Measurements from ENCODE around the gene ARHGAP4. TPM values are rescaled to one million over a fixed set of nuclear protein-coding genes. Genes with fewer than 3 reads are reported as not detected.

The ARHGAP4 gene
- 37.3 TPM for total RNA-seq

DNA sequence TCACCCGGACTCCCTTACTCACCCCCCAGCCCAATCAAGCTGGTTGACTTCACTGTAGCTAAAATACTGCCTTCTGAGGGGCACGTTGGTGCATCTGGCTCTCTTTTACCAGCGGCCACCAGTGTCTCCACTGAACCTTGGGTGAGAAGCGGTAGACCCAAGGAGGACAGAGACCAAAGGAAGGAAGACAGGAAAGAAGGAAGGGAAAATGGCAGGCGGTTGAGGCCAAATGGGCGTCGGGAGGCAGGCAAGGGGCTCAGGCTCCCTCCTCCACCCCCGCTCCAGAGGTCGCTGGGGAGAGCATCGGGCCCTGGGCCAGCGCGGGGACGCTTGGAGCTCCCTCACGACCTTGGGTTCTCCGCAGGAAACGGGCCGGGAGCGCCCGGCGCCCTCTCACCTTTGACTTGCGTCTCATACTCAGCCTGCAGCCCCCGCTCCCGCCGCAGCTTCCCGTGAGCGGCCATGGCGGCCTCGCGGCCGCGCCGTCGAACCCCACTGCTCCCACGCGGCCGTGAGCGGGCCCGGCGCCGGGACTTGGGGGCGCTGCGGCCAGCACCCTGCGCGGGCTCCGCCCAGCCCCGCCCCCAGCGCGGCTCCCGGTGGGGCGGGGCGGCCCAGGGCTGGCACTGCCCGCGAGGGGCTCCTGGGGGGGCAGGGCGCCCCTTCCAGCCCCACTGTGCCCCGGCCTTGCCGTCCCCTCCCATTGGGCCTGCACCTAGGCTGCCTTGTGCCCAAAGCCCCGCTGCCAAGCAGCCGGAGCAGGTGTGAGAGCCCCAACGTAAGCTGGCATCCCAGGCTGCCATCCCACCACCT lies at the start of gene ARHGAP4:
Gene ARHGAP4 (minus strand): TSS at position 526 of the 813 bp plus-strand sequence. CDS start 62 bp downstream, at position 464.

DNA sequence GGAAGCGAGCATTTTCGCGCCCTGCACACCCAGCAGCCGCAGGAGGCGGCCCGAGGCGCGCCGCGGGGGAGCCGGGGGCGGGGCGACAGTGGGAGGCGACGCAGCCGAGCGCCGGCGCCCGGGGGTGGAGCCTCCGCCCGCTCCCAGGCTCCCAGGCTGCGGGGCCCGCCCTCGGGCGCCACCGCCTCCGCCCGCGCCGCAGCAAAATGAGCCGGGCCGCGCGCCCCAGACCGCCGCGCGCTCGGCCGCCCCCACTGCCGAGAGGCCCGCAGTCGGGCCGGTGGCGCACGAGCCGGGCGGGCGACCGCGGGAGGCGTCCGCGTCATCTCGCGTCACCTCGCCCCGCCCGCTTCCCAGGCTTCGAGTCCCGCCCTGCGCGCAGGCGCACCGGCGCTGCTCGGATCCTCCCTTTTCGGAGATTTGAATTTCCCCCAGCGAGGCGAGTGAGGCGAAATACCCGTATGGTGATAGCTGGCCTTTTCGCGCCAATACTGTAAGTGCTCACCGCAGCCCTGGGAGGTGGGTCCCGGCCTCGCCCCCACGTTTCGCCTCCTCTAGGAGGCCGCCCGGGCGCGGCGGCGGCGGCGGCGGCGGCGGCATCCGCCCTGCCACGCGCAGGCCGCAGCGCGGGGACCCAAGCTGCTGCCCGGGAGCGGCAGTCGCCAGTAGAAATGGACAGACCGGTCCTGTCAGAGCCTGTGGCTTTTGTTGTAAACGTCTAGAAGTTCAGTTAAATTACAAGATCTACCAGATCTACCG lies 46.5 kb upstream of the ARHGAP4 start, which contains the start of gene TMEM187:
Gene TMEM187 (plus strand): TSS at position 387 of the 759 bp plus-strand sequence. CDS start 9,309 bp downstream, outside the sequence.

DNA sequence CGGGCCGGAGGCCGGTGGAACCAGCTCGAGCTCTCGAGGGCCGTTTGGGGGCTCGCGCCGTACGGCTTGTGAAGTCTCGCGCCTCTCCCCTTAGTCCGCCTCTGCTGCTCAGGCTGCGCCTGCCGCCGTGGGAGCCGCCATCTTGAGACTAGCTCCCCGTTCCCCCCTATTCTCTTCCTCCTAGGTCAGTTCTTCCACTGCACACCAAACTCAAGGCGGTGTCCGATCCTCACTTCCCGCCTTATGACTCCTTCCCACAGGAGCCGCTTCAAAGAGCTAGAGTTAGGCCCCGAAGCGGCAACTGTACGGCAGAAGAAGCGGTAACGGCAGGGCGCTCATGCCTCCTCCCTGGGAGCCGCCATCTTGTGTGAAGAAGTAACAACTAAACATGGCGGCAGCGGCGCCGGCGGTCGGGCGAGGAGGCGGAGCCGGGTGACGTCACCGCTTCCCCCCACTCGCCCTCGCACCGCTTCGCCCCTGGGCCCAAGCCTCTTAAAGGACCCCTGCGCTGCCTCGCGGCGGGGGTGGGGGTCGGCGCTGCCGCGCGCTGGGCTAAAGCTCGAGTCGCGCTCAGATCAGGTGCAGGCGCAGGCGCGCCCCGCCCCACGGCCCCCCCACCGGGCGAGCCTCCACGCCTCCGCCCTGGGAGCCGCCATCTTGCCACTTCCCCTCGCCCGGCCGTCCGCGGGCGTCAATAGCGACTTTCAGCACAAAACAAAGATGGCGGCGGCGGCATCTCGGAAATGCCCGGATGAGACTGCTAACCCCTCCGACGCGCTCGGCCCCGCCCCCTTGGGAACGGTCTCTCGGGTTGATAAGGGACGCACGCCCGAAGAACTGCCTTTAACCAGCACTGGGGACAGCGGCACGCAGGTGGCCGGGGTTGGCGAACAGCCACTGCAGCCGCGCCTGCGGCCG lies 45.6 kb upstream of the ARHGAP4 start, which contains the start of gene HCFC1:
Gene HCFC1 (minus strand): TSS at position 369 of the 918 bp plus-strand sequence. CDS start 978 bp downstream, outside the sequence.

DNA sequence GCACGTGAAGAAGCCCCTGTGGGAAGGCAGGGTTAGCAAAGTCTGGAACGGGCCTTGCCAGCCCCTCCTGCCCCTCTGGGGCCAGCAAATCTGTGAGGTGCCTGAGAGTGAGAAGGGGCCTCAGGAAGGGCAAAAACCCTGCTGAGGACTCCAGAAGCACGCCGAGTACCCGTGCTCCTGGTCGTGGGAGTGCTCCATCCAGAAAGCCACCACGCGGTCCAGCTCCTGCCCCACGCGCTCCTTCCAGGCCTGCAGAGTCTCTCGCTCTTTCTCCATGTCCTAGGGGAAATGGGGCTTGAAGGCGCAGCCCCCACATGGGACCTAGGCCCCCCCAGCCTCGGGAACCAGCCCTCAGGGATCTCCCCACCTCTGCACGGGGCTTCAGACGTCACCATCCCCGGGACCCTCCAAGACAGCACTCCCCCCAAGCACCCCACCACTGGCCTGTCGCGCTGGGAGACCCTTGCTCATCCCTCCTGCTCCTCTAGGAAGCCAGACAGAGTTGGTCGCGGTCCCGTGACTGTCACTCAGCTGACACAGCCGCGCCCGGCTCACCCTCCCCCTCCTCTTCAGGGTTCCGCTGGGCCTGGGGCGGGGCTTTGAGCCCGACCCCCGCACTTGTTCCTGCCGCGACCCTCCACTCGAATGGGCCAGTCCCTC lies 18.2 kb upstream of the ARHGAP4 start, which contains the start of gene RENBP:
Gene RENBP (minus strand): TSS at position 504 of the 660 bp plus-strand sequence. CDS start 33 bp downstream, at position 471.

DNA sequence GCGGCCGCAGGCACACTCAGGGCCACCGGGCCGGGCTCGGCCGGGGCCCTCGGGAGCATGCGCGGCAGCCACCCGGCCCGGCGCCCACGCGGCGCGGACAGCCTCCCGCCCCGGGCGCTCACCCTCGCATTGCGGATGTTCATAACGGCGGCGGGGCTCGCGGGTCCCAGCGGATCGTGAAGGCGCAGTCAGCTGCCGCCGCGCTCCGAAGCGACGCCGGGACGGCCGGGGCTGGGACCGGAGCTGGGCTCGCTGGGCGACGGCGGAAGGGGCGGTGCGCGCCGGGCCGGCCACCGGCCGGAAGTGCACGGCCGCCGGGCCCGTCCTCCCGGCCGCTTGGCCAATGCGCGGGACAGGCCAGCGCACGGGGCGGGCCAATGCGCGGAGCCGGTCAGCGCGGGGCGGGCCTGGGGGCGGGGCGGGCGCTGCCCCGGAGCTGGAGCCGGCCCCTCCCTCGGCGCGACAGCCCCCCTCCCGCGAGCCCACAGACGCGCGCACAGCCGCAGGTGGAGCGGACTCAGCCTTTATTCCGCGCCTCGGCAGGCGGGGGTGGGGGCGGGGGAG lies 8.8 kb upstream of the ARHGAP4 start, which contains the start of gene NAA10:
Gene NAA10 (minus strand): TSS at position 276 of the 564 bp plus-strand sequence. CDS start 133 bp downstream, at position 143.

DNA sequence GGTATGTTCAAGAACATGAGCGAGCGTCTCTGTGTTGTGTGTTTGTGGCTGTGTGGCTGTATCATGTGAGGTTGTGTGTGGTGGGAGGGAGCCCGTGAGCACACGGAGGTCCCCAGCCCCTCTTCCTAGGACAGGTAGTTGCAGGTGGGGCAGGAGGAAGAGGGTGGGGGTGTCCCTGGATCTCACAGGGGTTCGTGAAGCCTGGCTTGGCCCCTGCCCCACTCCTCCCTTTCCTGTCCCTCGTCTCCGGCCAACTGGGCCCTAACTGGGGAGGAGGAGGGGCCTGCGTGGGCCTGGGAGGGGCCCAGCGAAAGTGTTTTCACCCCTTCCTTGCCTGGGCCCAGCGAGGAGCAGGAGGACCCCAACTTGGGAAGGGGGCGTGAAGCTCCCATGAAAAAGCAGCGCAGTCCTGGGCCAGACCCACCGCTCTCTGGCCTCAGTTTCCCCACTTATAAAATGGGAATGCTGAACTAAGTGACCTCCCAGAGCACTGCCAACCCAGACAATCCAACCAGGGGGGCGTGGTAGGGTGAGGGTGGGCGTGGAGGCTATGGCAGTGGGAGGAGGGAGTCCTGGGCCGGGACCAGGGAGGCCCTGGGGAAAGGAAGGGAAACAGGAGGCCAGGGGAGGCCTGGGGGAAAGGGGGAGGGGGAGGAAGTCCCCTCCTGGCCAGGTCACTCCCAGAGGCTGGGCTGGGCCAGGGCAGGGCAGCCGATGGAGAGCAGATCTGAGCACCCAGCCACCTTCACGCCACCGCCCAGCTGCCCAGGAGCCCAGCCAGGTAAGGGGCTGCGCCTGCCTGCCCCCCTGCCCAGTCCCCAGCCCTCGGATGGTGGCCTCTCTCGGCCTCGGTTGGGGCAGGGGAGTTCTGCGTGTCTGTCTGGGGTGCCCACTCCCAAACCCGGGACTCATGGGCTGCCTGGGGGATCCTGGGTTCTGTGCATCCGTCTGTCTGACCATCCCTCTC lies 21.8 kb downstream of the ARHGAP4 start, which contains the start of gene AVPR2:
Gene AVPR2 (plus strand): TSS at position 683 of the 967 bp plus-strand sequence. CDS start 473 bp downstream, outside the sequence.

DNA sequence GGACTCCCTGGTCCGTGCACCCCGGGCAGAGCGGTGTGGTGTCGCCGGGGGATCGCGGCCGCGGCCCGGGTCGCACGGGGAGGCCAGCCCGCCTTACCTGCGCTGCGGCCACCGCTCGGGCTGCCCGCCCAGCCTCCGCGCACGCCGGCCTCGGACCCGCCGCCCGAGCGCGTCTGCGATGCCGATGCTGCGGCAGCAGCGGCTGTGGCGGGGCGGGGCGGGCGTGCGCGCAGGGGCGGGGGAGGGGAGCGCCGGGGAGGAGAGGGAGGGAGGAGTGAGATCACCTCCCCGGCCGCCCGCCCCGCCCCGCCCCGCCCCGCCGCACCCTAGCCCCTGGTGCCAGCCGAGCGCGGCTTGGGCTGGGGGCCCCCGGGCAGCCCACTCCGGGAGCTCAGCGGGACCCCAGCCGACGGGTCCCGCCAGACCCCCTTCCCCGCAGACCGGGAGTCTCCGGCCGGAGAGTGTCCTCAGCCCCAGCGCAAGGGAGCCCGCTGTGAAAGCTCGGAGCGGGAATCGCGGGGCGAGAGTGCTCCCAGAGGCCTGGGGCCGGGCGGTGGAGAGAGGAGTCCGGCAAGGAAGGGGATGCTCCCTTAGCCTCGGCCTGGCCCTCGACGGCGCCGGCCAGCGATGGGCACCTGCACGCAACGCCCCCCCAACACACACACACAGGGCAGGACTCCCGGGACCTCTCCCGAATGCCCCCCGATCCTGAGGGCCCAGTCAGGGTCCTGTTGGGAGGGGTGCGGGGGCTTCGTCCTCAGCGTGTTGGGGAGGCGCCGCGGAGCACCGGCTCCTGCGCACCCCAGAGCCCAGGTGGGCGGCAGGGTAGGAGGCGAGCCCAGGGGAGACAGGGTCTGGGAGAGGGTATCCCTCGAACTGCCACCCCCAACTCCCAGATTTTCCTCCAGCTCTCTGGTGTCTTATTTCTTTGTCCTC lies 39.8 kb downstream of the ARHGAP4 start, which contains the start of gene L1CAM:
Gene L1CAM (minus strand): TSS at position 206 of the 936 bp plus-strand sequence. CDS start 10,337 bp downstream, outside the sequence.

Other genes with a start within 250 kb of the ARHGAP4 start
- gene SLC6A8, start 238.3 kb downstream of the ARHGAP4 start, total RNA-seq = 44.7 TPM
- gene BCAP31, start 201.9 kb downstream of the ARHGAP4 start, total RNA-seq = 57.0 TPM
- 13.4 TPM for gene ABCD1, start 201.4 kb downstream of the ARHGAP4 start, total RNA-seq
- 7.3 TPM for gene PLXNB3, start 162.0 kb downstream of the ARHGAP4 start, total RNA-seq
- 6.9 TPM for gene SRPK3, start 145.2 kb downstream of the ARHGAP4 start, total RNA-seq
- 54.5 TPM for gene IDH3G, start 131.9 kb downstream of the ARHGAP4 start, total RNA-seq
- 53.0 TPM for gene SSR4, start 131.6 kb downstream of the ARHGAP4 start, total RNA-seq
- 44.0 TPM for gene PDZD4, start 95.7 kb downstream of the ARHGAP4 start, total RNA-seq
- gene L1CAM, start 40.1 kb downstream of the ARHGAP4 start, total RNA-seq = 57.3 TPM
- 0.99 TPM for gene AVPR2, start 21.6 kb downstream of the ARHGAP4 start, total RNA-seq
- gene NAA10, start 8.8 kb upstream of the ARHGAP4 start, total RNA-seq = 35.3 TPM
- 10.0 TPM for gene RENBP, start 18.4 kb upstream of the ARHGAP4 start, total RNA-seq
- gene HCFC1, start 45.6 kb upstream of the ARHGAP4 start, total RNA-seq = 41.3 TPM
- gene TMEM187, start 46.5 kb upstream of the ARHGAP4 start, total RNA-seq = 4.7 TPM
- 22.9 TPM for gene IRAK1, start 93.6 kb upstream of the ARHGAP4 start, total RNA-seq
- 72.2 TPM for gene MECP2, start 171.5 kb upstream of the ARHGAP4 start, total RNA-seq
- gene OPN1LW, start 218.0 kb upstream of the ARHGAP4 start, total RNA-seq = 1.5 TPM

Measured in camera-type eye (tissue), 1 donor.